LHCN-M2 (cell line): ENCODE results near the gene FMO4. TPM values are rescaled to one million over a fixed set of nuclear protein-coding genes. Genes with fewer than 3 reads are reported as not detected.
"Not testable (repeated sequence)": the region's sequence is repeated elsewhere in the genome, so short reads cannot be mapped to it uniquely, and the experiment has no call there.

ENCODE experiments used
- DNase-seq: peaks from one replicate; pipeline ENCODE4 v3.0.0-alpha.2; 2012; ENCODE audit warnings: low read depth
- total RNA-seq: library from RNA; depleted of rRNA; stranded (reverse); fragments of >200 nt; gene quantifications from 2 replicates; pipeline ENCODE4 v1.2.3, GENCODE V29; 2014; rRNA removed

Gene FMO4
- total RNA-seq, 1 experiment from 2014 or later = 2.6 TPM

GRCh38 chr1:171389171-171389570, 75.2 kb downstream of the FMO4 start:
- no peak for DNase-seq

GRCh38 chr1:171390740-171391139, 76.8 kb downstream of the FMO4 start:
- DNase-seq = not testable (repeated sequence)

Other genes starting within 250 kb of the FMO4 start
- gene FMO3, start 223.3 kb upstream of the FMO4 start, total RNA-seq = not detected in 2 replicates
- not detected in 2 replicates for gene FMO2, start 128.9 kb upstream of the FMO4 start, total RNA-seq
- gene FMO1, start 65.7 kb upstream of the FMO4 start, total RNA-seq = not detected in 2 replicates
- 45.5 and 63.6 TPM in 2 replicates for gene PRRC2C, start 171.3 kb downstream of the FMO4 start, total RNA-seq